HuH-7.5 (cell line): ENCODE data around the gene EPS15.
"Not testable (repeated sequence)": the region's sequence is repeated elsewhere in the genome, so short reads cannot be mapped to it uniquely, and the experiment has no call there.

Experiments
- DNase-seq: peaks from one replicate; pipeline ENCODE4 v3.0.0; 2011; ENCODE audit warnings: low spot score

Gene EPS15

DNA sequence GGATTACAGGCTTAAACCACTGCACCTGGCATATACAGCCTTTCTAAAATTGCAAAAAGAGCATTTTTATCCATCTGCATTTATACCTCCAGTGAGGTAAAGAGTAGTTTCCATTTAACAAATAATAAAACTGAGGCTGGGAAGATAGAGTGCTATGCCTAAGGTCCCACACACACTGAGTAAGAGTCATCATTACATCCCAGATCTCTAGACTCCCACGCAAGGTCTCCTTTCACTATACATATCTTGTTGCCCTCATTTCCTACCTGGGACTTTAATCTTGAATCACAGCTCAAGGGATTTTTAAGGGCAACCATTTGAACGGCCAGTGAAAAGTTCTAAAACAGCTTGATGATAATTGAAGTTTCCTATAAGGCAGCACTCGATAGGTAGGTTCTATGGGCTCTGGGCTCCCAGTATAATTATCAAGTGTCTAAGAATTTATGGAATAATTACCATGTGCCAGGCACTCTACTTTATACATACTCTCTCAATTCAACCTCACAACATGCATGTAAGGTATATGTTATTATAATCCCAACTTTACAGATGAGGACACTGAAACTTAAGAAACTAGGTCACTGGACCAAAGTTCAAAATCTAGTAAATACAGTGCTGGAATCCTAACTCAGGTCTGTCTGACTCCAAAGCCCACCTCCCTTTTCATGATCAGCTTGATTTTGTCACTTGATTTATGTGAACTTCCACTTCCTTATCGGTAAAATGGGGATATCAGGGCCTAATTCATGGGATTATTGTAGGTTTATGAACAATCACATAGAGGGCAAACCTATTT, 23.3 kb upstream of the EPS15 start:
- no peak for DNase-seq

DNA sequence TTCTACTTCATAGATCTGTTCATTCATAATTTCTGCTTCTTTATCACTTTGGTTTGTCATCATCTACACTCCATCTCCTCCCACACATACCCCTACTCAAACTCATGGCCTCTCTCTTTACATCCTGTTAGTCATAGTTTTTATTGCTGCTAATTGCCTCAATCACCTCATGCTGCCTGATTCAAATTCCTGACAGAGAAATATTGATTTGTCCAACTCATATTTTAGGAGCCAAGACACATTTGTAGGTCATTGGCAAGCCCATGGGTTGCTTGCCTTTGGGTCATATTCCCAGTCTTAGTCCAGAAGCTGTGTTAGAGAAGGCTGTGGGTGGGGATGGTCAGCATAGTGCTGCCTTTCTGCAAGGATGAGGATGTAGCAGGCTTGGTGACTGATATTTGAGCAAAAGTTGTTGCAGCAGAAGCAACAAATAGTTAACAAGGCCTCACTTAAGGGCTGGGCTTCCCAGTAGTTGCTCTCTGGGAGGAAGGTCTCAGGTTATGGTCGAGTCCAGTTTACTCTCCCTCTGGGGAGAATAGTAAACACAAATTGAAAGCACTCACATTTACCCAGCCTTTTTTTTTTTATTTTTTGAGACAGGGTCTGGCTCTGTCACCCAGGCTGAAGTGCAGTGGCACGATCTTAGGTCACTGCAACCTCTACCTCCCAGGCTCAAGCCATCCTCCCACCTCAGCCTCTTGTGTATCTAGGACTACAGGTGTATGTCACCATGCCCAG, 22.4 kb upstream of the EPS15 start:
- DNase-seq = no peak

DNA sequence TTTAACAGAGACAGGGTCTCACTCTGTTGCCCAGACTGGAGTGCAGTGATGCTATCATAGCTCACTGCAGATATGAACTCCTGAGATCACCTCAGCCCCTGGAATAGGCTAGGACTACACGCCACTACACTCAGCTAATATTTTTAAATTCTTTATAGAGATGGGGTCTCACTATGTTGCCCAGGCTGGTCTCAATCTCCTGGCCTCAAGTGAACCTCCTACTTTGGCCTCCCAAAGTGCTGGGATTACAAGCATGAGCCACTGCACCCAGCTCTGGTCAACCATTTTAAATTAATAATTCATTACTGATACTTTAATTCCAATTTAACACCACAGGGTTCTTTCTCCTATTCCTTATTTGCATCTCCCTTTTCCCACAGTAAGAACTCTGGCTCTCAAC, 18.5 kb upstream of the EPS15 start:
- DNase-seq = no peak

DNA sequence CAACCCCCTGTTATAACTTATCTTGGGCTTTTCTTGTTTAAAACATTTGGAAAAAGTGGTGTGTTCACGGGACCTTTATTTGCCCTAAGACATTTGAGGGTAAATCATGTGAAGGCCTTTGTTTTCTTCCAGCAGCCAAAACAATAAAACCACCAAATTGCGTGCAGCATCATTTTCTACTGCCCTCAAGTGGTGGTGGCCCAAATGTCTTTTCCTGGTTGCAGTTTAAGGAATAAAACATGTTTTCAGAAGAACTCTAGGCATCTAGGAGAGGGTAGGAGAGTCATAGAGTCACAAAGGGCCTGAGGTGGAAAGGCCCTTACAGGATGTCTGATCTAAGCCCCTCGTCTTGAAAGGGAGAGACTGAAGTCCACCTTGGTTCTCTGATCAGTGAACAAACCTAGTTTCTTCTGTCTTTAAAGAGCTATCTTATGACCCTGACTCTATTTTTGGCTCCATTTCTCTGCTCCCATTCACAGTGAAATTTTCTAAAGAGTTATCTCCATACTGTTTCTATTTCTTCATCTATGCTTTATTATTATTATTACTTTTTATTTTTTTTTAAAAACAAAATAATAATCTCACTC, 16.0 kb upstream of the EPS15 start:
- peak; percentile 18 for DNase-seq

DNA sequence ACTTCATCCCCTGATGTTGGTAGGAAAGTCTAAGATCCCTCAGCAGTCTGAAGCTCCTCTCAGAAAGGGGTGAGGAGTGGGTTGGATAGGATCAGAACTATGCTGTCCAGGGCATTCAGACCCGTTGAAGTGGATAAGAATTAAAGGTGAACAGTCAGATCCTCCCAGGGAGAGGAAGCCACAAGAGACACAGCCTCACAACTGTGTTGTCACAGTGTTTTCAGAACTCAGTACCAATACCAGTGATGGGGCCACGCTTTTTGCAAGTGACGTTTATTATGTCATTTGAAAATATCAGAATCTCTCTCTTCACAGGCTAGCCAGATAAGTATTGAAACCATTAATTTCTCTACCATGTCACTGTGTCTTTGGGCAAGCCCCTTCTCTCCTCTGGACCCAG, 15.4 kb upstream of the EPS15 start:
- DNase-seq = no peak

DNA sequence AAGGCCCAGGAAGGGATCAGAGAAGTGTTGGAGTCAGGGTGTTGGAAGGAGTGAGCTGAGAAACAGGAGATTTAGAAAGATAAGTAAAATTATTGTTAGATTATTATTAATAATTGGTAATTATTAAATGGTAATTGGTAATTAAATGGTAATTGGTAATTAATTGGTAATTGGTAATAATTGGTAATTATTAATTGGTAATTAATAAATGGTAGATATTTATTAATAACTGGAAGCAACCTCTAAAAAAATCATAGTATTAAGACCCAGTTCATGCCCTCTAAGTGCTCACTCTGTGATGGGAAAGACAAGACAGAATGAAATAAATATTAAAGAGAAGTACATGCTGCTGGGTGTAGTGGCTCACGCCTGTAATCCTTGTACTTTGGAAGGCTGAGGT, 13.8 kb upstream of the EPS15 start:
- no peak for DNase-seq

DNA sequence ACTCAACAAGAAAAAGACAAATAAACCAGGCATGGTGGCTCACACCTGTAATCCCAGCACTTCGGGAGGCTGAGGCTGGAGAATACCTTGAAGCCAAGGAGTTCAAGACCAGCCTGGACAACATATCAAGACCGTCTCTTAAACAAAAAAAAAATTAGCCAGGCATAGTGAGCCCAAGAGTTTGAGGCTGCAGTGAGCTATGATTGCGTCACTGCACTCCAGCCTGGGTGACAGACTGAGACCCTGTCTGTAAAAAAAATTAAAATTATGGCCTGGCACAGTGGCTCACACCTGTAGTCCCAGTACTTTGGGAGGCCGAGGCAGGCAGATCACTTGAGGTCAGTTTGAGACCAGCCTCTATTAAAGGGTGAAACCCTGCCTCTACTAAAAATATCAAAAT, 11.4 kb upstream of the EPS15 start:
- DNase-seq = not testable (repeated sequence)

DNA sequence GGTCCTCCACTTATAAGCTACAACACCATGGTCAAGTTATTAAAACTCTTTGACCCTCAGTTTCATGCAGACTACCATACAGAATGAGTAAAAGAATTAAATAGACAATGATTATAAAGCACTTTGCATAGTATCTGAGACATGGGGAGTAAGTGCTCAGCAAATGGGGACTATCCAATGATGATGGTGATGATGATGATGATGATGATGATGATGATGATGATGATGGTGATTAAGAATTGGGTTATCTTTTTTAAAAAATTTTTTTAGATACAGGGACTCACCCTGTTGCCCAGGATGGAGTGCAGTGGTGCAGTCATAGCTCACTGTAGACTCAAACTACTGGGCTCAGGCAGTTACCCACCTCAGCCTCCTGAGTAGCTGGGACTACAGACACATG, 8.1 kb upstream of the EPS15 start:
- DNase-seq = no peak

DNA sequence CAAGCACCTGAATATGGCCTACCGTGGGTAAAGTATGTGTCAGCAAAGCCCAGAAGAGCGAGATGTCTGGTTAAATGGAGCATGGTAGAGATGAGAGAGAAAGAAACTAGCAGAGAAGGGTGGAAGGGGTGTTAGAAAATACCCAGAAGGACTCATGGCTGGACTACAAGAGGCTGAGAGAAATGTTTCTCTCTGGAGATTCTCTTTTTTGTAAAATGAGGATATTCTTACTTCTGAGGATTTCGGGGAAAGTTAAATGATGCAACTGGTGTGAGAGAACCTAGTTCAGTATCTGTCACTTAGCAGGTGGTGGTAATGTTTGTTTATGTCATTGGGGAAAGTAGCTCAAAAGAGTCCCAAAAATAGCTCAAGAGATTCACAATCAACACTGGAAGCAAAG, 7.2 kb upstream of the EPS15 start:
- DNase-seq = no peak

DNA sequence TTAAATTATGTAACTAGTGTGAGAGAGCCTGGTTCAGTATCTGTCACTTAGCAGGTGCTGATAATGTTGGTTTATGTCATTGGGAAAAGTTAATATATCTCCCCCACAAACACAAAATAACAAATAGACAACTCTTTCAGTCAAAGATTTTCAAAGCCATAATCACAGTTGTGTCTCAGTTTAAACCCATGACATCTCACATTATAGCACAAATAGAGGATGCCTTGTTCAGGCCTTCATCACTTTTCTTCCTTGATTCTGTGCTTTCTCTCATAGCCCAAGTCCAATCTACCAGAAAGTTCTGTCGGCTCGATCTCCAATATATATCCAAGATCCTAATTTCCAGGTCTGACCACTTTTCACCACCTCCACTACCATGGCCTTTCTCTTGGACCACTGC, 6.2 kb upstream of the EPS15 start:
- no peak for DNase-seq

DNA sequence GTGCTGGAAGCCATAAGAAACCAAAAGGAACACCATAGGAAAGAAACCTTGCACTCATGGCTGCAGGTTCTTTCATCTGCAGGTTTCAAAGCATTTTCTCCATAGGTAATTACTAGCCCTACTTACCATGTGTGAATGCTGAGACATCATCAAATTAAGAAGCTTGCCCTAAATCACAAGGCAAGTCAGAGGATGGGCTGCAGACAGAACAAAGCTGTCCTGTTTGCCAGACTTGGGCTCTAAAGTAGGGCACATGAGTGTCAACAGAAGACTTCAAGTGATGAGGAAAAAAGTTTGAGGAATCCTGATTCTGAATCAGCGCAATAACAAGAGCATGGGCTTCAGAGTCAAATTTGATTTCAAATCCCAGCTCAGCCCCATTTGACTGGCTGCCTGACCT, 5.8 kb upstream of the EPS15 start:
- DNase-seq = no peak

DNA sequence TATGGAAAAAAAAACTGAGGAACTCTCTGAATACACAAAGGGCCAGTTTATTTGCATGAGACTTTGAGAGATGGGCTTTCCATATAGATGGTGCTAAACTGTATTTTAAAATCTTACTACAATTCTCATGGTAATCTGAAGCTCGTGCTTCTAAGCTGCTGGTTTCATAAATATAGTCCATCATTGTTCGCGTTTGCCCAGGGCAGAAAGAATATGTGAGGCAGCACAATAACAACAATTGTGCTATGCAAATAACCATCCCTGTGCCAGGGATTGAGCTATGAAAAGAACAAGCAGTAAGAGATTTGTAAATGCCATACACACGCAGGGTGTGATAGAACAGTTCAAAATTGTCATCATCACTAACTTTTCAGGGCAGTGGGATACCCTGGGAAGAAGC, 4.9 kb upstream of the EPS15 start:
- DNase-seq = no peak

DNA sequence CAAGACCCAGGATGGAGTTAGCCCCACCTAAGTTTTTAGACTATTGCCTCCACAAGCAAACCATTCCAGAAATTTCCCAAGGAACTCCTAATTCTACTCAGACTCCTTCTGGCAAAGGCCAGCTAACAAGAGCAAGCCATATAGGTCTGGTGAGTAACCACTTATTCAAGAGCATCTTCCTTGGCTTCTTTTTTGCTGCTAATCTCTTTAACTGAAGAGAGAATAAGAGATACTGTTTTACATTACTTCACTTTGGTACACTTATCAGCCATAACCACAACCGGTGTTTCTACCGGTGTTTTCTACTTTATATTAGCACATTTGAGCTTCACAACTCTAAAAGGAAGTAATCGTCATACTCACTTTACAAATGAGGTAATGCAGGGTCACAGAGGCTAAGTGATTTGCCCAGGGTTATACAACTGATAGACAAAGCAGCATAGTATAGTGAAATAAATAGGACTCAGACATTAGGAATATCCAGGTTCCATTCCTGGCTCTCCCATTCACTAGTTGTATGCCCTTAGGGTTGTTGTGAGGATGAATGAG, 1.7 kb upstream of the EPS15 start:
- DNase-seq = no peak

DNA sequence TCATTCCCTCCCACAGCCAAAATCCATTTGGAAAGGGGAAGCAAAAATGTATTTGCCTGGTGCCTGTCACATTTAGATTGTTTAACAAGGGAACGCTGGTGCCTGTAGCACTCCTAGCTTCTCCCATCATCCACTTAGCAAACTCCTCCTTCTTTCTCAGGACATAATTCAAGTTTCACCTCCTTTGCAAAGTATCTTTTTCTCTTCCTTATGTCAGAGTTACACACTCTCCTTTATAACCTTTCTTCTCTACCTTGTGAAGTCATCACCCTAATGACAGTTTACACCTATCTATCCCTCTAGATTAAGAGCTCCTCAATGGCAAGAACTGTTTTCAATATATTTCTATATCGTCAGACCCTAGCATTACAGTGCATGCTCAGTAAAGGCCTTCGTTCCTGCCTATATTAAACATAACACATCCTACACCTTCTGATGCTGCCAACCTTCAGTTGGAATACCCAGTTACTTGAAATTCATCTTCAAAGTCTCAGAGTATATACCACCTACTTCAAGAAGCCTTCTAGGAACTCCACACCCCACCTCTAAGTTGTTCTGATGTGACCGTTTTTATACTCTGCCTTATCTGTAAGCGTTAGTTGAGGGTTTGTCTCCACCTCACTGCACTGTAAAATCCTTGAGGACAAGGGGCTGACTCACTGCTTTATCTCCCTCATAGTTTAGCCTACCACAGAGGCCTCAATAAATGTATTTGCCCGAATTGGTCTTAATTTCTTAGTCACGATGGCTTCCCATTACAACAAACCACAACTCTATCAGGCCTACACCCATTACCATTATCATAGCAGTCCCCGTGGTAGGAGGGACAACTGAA, 1.0 kb upstream of the EPS15 start:
- DNase-seq = no peak

DNA sequence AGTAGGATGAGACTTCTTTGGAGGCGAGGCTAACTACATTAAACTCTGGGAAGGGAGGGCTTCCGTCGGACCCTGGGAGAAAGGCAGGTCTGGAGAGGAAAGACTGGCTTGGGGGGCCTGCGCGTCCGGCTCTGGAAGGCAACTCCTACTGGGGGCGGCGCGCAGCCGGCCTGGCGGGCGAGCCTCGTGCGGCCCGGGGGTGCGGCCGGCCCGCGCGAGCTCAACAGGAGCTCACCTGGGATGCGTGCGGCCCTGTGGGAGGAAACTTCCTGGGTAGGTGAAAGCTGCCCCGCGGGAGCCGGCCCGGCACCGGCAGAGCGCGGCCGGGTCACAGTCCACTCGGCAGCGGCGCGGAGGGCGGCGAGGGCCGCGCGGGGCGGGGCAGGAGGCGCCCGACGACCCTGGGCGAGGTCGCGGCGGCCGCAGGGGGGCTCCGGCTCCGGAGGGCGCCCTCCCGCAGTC, 449 bp downstream of the EPS15 start:
- DNase-seq = peak; percentile 38

DNA sequence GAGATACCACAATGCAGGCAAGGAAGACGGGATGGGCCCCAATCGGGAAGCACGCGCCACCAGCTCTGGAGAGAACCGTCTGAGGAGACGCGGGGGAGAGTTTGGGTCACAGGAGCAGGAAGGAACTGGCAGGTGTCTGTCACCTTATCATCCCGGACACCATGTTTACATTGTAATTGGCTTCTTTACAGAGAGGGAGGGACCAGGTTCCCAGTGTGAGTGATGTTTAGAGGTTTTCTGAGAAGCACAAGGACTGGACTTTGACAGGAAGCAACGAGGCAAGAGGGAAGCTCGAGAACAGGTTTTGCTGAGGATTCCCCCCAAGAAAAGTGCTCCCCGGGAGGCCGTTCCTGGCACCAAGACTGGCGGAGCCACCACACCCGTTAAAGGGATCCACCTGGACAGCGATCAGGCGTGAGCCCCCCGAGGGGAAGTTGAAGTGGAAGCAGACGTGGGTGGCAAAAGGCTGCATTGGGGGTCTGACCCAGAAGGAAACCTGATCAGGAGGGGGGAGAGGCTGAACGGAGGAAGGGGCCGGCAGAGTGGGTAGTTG, 957 bp downstream of the EPS15 start:
- peak; percentile 61 for DNase-seq

DNA sequence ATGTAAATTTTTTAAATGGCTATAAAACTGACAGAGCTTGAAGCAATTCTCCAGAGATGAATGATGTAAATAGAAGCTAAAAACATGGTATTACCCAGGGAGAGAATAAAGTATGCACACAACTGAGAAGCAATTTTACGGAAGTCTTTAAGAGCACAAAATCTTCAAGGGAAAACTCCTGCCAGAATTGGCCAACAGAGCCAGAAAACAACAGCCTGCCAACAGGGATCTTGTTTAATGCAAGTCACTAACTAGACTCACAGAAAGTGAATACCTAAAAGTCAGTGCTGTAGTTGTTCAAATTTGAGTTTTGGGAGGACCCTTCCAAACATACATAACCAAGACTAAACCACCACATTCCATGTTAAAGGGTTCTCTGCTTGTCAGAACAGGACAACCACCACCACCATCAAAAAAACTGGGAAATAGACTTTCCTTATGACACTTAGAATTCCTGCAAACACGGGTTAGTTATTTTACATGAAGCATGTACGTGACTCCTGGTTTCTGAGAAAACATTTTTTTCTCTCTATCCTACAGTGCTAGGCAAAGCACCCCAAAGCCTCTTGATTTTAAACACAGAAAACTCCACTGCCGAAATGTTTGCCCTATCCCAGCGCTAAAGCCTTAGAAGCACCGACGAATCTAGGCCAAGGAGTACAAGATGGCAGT, 1.6 kb downstream of the EPS15 start:
- no peak for DNase-seq

DNA sequence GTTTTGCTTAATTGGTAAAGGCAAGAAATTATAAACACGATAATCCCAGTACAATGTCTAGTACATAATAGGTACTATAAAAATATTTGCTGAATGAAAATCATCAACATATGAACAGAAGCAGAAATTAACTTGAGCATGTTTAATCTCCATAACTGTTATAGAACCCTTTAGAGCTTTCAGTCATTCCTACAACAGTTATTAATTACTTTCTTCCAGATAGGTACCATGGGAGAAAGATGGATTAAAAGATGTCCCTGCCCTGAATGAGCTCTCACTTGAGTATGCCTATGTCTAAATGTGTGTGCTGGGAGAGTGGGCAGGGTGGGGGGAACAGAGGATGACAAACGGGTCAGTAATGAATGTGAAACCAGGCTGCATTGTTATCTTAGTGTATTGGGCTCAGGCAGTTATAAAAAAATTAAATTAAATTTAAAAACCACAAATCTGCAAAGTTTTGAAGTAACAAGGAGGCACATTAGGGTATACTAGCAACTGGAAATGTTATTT, 2.4 kb downstream of the EPS15 start:
- no peak for DNase-seq

DNA sequence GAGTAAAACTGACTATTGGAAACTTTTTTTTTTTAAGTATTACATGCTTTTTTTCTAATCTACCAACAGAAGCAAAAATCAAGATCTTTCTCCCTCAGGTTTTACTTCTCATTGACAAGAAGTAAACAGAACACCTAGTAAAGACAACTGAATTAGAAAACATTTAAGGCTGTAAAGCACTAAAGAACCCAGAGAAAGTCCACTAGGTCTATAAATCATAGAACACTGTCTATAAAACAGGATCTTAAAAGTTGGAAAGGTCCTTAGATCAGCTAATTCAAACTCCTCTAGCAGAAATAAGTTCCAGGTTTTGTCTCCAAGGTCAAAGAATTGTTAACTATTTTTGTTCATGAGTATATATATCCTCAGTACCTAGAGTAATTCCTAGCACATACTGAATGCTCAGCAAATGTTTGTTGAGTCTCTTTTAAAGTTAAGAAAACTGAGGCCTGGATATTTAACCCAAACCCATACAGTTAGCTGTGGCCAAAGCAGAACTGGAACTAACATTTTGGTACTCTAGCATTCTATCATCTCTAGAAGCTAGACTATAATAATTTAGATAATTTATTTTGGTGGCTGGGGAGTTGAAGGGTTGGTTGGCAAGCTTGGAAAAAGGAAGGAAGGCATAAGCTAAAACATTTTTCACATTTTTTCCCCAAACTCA, 3.0 kb downstream of the EPS15 start:
- DNase-seq = no peak

DNA sequence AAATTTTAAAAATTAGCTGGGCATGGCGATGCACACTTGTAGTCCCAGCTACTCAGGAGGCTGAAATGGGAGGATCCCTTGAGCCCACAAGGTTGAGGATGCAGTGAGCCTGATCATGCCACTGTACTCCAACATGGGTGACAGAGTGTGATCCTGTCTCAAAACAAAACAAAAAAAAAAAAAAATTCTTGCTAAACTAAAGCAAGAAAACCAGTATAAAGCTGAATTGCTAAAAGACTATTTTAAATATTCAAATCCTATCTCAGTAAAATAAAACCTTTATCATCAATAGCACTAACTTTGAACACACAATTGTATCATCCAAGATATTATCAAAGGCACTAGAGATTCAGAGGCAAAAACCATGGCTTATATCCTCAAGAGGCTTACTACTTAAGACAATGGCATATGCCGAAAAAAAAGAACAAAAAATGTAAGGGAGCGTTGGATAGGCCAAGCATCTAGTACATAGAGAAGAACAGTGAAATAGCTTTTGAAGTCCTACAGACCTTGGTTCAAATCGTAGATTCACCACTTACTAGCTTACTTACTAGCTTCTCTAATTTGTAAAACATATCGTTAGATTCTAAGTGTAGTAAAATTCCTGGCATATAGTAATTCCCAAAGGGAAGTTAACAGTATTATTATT, 3.6 kb downstream of the EPS15 start:
- no peak for DNase-seq
